Measurements from ENCODE around the gene PKN3. TPM values are rescaled to one million over a fixed set of nuclear protein-coding genes. Genes with fewer than 3 reads are reported as not detected.

The PKN3 gene
- total and polyA plus RNA-seq, 9 of the 15 experiments (the other 6 are each of a cell fraction or from before 2014, with no cell fraction given): 0.82 to 49.2 (median 19.7) TPM

- TF ChIP-seq MGA (IDR thresholded peaks at IDR 0.05) (no peak), STAT5B (CRISPR knock-in tag; IDR thresholded peaks at IDR 0.05) (no peak), STAT5A (IDR thresholded peaks at IDR 0.05; ENCODE audit: borderline replicate concordance, low read length) (no peak), GTF2E2 (tag; IDR thresholded peaks at IDR 0.05) (no peak), ZNF780A (CRISPR knock-in tag; IDR thresholded peaks at IDR 0.05) (no peak), ZNF408 (CRISPR knock-in tag; IDR thresholded peaks at IDR 0.05; ENCODE audit: low read depth) (no peak), EP300 (IDR thresholded peaks at IDR 0.05; ENCODE audit: low read length) (no peak)
Observed at GRCh38 chr9:128707446-128707845, 5.1 kb downstream of the PKN3 start (continued).

All from K562 (cell line).